GM19035 (cell line): ENCODE data around the gene ARHGAP18.
A peak's percentile ranks its signal among the peaks of the same experiment; 100 is the strongest.

Experiments
- ATAC-seq: cut with Tn5 transposase; IDR thresholded peaks from one replicate; pipeline ENCODE4 v1.9.1; 2021; ENCODE audit not compliant: unreplicated experiment

The ARHGAP18 gene

DNA sequence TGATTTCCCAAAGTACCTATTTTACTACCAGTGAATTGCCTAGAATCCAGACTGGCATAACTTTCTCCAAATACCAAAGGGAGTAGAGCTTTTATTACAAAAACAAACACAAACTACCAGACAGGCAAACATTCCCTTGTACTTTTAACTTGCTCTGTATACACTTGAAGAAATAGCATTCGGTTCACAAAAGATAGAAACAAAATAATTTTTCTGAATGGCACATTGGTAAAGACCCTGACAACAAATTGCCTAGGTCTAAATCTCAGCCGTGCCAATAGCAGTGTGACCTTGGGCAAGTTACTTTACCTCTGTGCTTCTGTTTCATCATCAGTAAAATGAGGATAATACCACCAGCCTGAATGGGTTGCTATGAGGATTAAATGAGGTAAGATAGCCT lies 15.9 kb downstream of the ARHGAP18 start:
- ATAC-seq = no peak

GRCh38 chr6:129692467-129692866 lies 17.5 kb downstream of the ARHGAP18 start:
- ATAC-seq = no peak

DNA sequence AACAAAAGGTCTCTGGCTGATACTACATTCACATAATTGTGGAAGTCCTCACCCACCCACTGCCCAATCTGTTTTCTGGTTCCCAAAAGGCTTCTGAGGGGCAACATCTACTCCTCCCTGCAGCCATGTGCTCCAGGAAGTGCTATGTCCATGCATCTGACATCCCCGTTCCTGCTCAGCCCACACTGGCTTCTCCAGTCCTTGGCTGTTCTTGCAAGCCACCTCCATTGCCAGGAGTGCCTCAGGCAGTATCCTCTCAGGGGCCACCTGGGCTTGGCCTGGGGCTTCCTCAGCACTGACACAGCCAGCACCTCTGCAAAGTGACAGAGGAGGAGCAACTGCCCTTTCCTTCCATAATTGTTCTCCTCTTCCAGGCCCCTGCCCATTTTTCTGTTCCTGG lies 18.3 kb downstream of the ARHGAP18 start:
- ATAC-seq = no peak

- ATAC-seq = no peak
Observed at GRCh38 chr6:129691043-129691640, 18.8 kb downstream of the ARHGAP18 start.

- peak; percentile 72 for ATAC-seq
Observed at GRCh38 chr6:129686941-129687627, 22.9 kb downstream of the ARHGAP18 start.

- no peak for ATAC-seq
Observed at GRCh38 chr6:129685662-129686031, 24.3 kb downstream of the ARHGAP18 start.

- no peak for ATAC-seq
Observed at GRCh38 chr6:129684903-129685661, 24.9 kb downstream of the ARHGAP18 start.

DNA sequence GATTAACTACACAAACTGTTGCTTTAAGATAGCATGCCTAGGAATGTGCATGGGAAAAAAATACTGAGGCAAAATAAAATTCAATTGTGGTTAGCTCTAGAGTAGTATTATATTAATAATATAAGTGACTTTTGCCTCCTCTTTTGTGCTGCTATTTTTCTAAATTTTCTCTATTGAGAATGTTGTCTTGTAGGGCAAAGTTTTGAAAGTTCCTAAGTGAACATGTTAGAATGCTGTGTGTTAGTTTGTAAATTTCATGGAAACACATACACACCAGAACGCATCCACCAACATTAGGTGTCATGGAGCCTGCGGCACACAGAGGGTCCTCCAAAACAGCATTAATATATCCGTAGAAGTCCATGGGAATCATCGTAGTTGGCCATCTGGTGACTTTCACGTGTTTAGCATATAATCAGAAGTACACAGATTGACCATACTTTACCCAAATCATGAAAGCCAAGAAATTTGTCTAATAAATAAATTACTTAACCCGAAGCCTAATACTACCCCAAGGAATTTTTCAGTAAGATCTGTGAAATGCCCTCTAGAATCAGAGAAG lies 25.6 kb downstream of the ARHGAP18 start:
- no peak for ATAC-seq

DNA sequence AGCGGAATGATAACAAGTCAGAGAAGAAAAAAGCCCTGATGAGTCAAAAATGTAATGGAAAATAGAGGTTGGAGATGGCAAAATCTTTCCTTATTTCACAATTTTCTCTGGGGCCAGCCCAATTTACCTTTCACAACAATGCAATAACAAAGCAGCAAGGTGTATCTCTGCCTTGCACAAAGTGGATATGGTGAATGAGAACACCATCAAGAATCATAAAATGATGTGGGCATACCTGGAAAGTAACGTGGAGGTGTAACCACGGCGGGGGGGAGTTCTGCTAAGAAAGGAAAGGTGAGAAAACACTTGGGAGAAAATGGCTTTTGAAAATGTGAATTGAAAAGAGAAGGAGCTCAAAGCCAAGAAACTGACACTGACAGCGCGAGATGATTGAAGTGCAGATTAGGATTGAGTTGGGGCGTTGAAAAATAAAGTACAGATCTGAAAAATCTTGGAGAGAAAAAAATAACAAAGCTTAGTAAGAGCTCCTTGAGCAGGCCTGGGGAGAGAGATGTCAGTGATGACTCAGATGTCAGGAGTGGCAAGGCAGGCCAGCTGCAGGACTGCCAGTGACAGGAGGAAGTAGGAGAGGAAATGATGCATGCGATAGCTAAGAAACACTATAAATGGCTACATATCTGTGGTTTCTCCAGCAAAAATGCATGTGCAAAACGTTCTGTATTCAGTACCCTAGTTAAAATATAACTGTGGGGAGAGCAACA lies 26.2 kb downstream of the ARHGAP18 start:
- peak; percentile 92 for ATAC-seq

- ATAC-seq = no peak
Observed at GRCh38 chr6:129681913-129682205, 28.1 kb downstream of the ARHGAP18 start.

DNA sequence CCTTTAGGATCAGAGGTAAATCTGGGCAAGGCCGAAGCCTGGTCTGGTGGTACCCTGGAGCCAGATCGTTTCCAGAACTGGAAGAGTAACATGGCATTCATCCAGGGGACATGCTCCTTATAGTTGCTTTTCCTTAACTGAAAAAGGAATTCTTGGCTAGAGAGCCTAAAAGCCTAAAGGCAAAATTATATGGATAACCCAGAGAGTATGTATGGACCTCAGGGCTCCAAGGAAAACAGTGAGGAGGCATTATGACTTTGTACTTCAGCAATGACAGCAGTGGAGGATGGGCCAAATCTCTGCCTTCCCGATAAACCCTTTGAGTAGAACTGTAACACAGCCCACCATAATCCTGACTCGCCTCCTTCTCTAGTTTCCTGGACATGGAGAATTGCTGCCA lies 29.3 kb downstream of the ARHGAP18 start:
- ATAC-seq = no peak

DNA sequence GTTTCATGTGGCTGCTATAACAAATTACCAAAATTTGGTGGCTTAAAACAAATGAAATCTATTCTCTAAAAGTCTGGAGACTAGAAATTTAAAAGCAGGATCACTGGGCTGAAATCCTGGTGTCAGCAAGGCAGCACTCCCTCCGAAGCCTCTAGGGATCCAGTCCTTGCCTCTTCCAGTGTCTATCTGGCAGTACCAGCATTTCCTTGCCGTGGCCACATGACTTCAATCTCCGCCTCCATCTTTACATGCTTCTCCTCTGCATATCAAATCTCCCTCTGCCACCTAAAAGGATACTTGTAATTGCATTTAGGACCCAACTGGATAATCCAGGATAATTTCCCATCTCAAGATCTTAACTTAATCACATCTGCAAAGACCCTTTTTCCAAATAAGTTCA lies 30.2 kb downstream of the ARHGAP18 start:
- no peak for ATAC-seq

DNA sequence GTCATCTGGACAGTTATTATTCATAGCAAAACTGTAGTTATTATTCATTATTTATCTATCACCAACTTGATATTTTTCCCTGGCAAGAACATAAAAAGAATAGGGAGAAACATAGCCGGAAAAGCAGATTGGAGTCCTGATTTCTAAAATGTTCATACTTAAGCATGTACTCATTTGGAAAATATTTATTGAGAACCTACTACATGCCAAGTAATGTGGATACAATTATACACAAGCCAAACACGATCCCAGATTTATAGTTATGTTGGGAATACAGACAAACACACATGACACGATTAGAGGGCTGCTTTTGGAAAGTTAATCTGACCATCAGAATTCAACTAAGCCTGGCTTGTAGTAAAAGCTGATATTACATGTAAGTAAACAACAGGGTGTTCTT lies 30.7 kb downstream of the ARHGAP18 start:
- ATAC-seq = no peak

- no peak for ATAC-seq
Observed at GRCh38 chr6:129678463-129678862, 31.5 kb downstream of the ARHGAP18 start.

- no peak for ATAC-seq
Observed at GRCh38 chr6:129677620-129678325, 32.2 kb downstream of the ARHGAP18 start.

GRCh38 chr6:129675669-129676472 lies 34.1 kb downstream of the ARHGAP18 start:
- no peak for ATAC-seq

GRCh38 chr6:129673748-129674147 lies 36.2 kb downstream of the ARHGAP18 start:
- no peak for ATAC-seq

GRCh38 chr6:129672881-129673631 lies 36.9 kb downstream of the ARHGAP18 start:
- ATAC-seq = peak; percentile 85

GRCh38 chr6:129672341-129672682 lies 37.7 kb downstream of the ARHGAP18 start:
- peak; percentile 12 for ATAC-seq
